ENCODE data around the gene PCK1.
"Not testable (repeated sequence)": the region's sequence is repeated elsewhere in the genome, so short reads cannot be mapped to it uniquely, and the experiment has no call there.

The PCK1 gene

GRCh38 chr20:57560554-57561355, at the start of gene PCK1:
Gene PCK1 (plus strand): TSS chr20:57561110. CDS start chr20:57561412, 302 bp downstream.
- DNase-seq (ENCODE audit: low read depth) = no peak
- in situ Hi-C loops (cut with HindIII; ENCODE audit: low sequenced_read_pairs) = loop anchor here (5.0 kb wide), 1 partner anchor 43 kb away; no protein-coding TSS in a partner anchor
- TF ChIP-seq CTCF (IDR thresholded peaks at IDR 0.05; ENCODE audit: low read depth, low read length, missing control alignments) = no peak

GRCh38 chr20:57511709-57512108, 49.2 kb upstream of the PCK1 start:
- not testable (repeated sequence) for H3K4me3 ChIP-seq (ENCODE audit: low read depth, low read length); DNase-seq (ENCODE audit: low read depth)
- in situ Hi-C loops (cut with HindIII; ENCODE audit: low sequenced_read_pairs) = loop anchor here (25.0 kb wide), 1 partner anchor 676 kb away; no protein-coding TSS in a partner anchor

More at GRCh38 chr20:57560554-57561355, at the start of gene PCK1:
- no peak within 1 kb of the TSS for H3K4me3 ChIP-seq (ENCODE audit: low read depth, low read length)

- H3K4me3 ChIP-seq (ENCODE audit: low read depth, low read length) = no peak overlapping the region
- no peak for TF ChIP-seq CTCF (IDR thresholded peaks at IDR 0.05; ENCODE audit: low read depth, low read length, missing control alignments)
- DNase-seq (ENCODE audit: low read depth) = no peak
- in situ Hi-C loops (cut with HindIII; ENCODE audit: low sequenced_read_pairs) = loop anchor here (25.0 kb wide), 1 partner anchor 675 kb away; no protein-coding TSS in a partner anchor
Observed at GRCh38 chr20:57512432-57512831, 48.5 kb upstream of the PCK1 start.

GRCh38 chr20:57513199-57513598, 47.7 kb upstream of the PCK1 start:
- H3K4me3 ChIP-seq (ENCODE audit: low read depth, low read length) = no peak overlapping the region
- TF ChIP-seq CTCF (IDR thresholded peaks at IDR 0.05; ENCODE audit: low read depth, low read length, missing control alignments) = no peak
- no peak for DNase-seq (ENCODE audit: low read depth)
- in situ Hi-C loops (cut with HindIII; ENCODE audit: low sequenced_read_pairs) = loop anchor here (25.0 kb wide), 1 partner anchor 674 kb away; no protein-coding TSS in a partner anchor

DNA sequence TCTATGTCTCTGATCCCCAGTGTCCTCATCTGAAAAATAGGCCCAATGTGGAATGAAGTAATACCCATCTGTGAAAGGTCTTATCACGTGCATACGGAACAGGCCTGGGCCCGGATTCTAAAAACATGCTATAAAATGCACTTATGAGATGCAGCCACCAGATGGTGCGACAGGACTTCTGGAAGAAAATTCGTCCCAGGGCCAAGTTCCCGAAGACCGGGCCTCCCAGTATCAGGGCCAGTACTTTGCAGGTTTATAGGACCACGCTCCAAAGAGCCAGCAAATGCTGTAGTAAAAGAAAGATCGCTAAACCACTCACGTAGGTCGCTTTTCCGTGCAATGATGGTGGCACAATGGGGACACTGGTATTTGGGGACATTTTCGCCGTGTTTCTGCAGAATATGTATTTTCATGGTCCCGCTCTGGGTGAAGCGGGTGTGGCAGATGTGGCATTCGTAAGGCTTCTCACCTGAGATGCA, 46.6 kb upstream of the PCK1 start:
- H3K4me3 ChIP-seq (ENCODE audit: low read depth, low read length) = no peak overlapping the region
- in situ Hi-C loops (cut with HindIII; ENCODE audit: low sequenced_read_pairs) = loop anchor here (25.0 kb wide), 1 partner anchor 673 kb away; no protein-coding TSS in a partner anchor
- peak; percentile 47 for DNase-seq (ENCODE audit: low read depth)
- TF ChIP-seq CTCF (IDR thresholded peaks at IDR 0.05; ENCODE audit: low read depth, low read length, missing control alignments) = peak; percentile 79

DNA sequence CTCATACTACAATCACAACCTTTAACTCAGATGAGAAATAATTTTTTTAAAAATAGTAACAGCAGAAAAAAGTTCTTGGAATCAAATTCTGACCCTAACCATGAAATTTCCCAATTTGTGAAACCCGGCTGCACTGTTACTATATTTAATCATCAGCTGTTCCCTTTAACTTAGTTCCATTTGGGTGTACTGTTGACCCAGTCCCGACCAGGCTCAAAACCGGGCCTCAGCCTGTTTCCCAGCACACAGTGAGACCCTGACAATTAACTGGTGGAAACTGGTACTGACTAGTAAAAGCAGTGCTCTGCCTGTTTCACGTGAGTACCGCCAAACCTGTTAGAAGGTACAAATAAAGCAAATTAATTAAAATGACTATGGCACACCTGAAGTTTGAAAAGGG, 43.0 kb upstream of the PCK1 start:
- DNase-seq (ENCODE audit: low read depth) = no peak
- H3K4me3 ChIP-seq (ENCODE audit: low read depth, low read length) = no peak overlapping the region
- TF ChIP-seq CTCF (IDR thresholded peaks at IDR 0.05; ENCODE audit: low read depth, low read length, missing control alignments) = no peak
- in situ Hi-C loops (cut with HindIII; ENCODE audit: low sequenced_read_pairs) = loop anchor here (5.0 to 25.0 kb wide), 4 partner anchors 44 to 714 kb away; partner anchors contain the start of gene PCK1
